Spleen (tissue), 7 donors: Measurements from ENCODE around the gene PIP4K2B.

Experiments used
- CTCF ChIP-seq, 11 experiments: fragments of 200-600 bp in 7 of 11; fragments of 450-650 bp in 4 of 11; sonication (generic) in 4 of 11; IDR thresholded peaks in 8 of 11; conservative IDR thresholded peaks in 3 of 11; 1 replicate in 7 of 11; 2 replicates in 4 of 11; pipeline versions ENCODE4 v1.4.0 to v1.8.0; 2016 to 2021; ENCODE audit warnings: antibody characterized with exemption in 11 of 11, inconsistent platforms in 4 of 11, mild to moderate bottlenecking in 1 of 11
- POLR2A ChIP-seq, 3 donors: fragments of 450-650 bp; IDR thresholded peaks; one replicate each; pipeline ENCODE4 v1.5.1; 2017; ENCODE audit warnings: antibody characterized with exemption in 3 of 3, mild to moderate bottlenecking in 1 of 3
- POLR2AphosphoS5 ChIP-seq, 3 donors: sonication (generic); formaldehyde crosslinking; IDR thresholded peaks; one replicate each; pipeline ENCODE4 v1.5.1; 2017; ENCODE audit warnings: antibody characterized with exemption in 3 of 3
- donor health status: DM: no; HTN: no; CAD: no; lungs with moderate emphysema.
- donor health status: DM: no; HTN: no; CAD: no.
- donor health status: DM: no; HTN: no; CAD: no.

DNA sequence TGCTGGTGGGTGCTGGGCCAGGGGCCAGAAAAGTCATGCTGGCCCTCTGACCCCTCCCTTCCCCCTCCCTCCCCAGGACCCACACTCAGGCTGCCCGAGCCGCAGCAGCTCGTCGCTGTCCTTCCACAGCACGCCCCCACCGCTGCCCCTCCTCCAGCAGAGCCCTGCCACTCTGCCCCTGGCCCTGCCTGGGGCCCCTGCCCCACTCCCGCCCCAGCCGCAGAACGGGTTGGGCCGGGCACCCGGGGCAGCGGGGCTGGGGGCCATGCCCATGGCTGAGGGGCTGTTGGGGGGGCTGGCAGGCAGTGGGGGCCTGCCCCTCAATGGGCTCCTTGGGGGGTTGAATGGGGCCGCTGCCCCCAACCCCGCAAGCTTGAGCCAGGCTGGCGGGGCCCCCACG, 77.6 kb downstream of the PIP4K2B start:
- TF ChIP-seq POLR2AphosphoS5 (IDR thresholded peaks at IDR 0.05) (peak in 1 of 3 donors; percentile 36), POLR2A (IDR thresholded peaks at IDR 0.05) (no peak), CTCF (IDR thresholded peaks at IDR 0.05 in 8 of 11, conservative IDR thresholded peaks at IDR 0.05 in 3 of 11) (no peak)
